ENCODE data around the gene CC2D1B. TPM values are rescaled to one million over a fixed set of nuclear protein-coding genes. Genes with fewer than 3 reads are reported as not detected.

Gene CC2D1B
- total and polyA plus RNA-seq, 7 experiments from 2014 or later, result 5.2 to 91.2 (median 55.4) TPM

GRCh38 chr1:52334906-52335528 lies 31.0 kb downstream of the CC2D1B start:
- DNase-seq, result no peak
- CTCF ChIA-PET, result no interaction called here
- Histone ChIP-seq H3K9me3 (ENCODE audit: control insufficient read depth in 2 of 3, low read length in 3 of 3) (no peaks in the 10 kb centered on the region), H3K4me1 (ENCODE audit: control insufficient read depth in 2 of 2, insufficient read depth in 2 of 2, low read length in 2 of 2) (no peaks in the 10 kb centered on the region), H3K27me3 (ENCODE audit: control insufficient read depth in 2 of 2, insufficient read depth in 2 of 2, low read length in 2 of 2) (no peaks in the 10 kb centered on the region), H3K4me3 (ENCODE audit: low read length) (no peak overlapping the region), H3K27ac (ENCODE audit: low read depth, low read length) (no peak overlapping the region), H3K36me3 (ENCODE audit: control insufficient read depth in 2 of 3, insufficient read depth in 3 of 3, low read length in 3 of 3) (no peaks in the 10 kb centered on the region)
- H3K4me1 Mint-ChIP-seq, result peaks cover 0 to 9% (median 0%) of the 10 kb centered on the region in 7 donors
- POLR2A ChIA-PET, result no interaction called here
- no peak overlapping the region for H3K27ac Mint-ChIP-seq
- peaks cover 0 to 2% (median 0%) of the 10 kb centered on the region in 11 donors for H3K9me3 Mint-ChIP-seq
- H3K27me3 Mint-ChIP-seq, result no peaks in the 10 kb centered on the region
- no peak for ATAC-seq
- intact Hi-C loops (cut with micrococcal nuclease), result no loop called here
- peaks cover 2 to 31% (median 16%) of the 10 kb centered on the region in 5 donors for H3K36me3 Mint-ChIP-seq
- no peak overlapping the region for H3K4me3 Mint-ChIP-seq

GRCh38 chr1:52332411-52332810 lies 33.6 kb downstream of the CC2D1B start:
- peaks cover 4 to 20% (median 5%) of the 10 kb centered on the region in 5 donors for H3K36me3 Mint-ChIP-seq
- H3K27me3 ChIP-seq (ENCODE audit: control insufficient read depth in 2 of 2, insufficient read depth in 2 of 2, low read length in 2 of 2), result no peaks in the 10 kb centered on the region
- H3K9me3 Mint-ChIP-seq, result peaks cover 0 to 2% (median 0%) of the 10 kb centered on the region in 11 donors
- no peaks in the 10 kb centered on the region for H3K9me3 ChIP-seq (ENCODE audit: control insufficient read depth in 2 of 3, low read length in 3 of 3)
- H3K27me3 Mint-ChIP-seq, result no peaks in the 10 kb centered on the region
- H3K4me1 ChIP-seq (ENCODE audit: control insufficient read depth in 2 of 2, insufficient read depth in 2 of 2, low read length in 2 of 2), result no peaks in the 10 kb centered on the region
- no peak overlapping the region for H3K4me3 ChIP-seq (ENCODE audit: low read length)
- ATAC-seq (no peak), DNase-seq (no peak)
- peaks cover 0 to 13% (median 0%) of the 10 kb centered on the region in 7 donors for H3K4me1 Mint-ChIP-seq
- H3K4me3 Mint-ChIP-seq, result no peak overlapping the region
- ChIA-PET POLR2A (interaction anchor here (0.6 kb wide), 1 partner anchor 287 kb away, joined by 4 read pairs; no protein-coding TSS in a partner anchor), CTCF (no interaction called here)
- H3K27ac ChIP-seq (ENCODE audit: low read depth, low read length), result no peak overlapping the region
- H3K36me3 ChIP-seq (ENCODE audit: control insufficient read depth in 2 of 3, insufficient read depth in 3 of 3, low read length in 3 of 3), result no peaks in the 10 kb centered on the region
- no peak overlapping the region for H3K27ac Mint-ChIP-seq
- intact Hi-C loops (cut with micrococcal nuclease), result no loop called here

DNA sequence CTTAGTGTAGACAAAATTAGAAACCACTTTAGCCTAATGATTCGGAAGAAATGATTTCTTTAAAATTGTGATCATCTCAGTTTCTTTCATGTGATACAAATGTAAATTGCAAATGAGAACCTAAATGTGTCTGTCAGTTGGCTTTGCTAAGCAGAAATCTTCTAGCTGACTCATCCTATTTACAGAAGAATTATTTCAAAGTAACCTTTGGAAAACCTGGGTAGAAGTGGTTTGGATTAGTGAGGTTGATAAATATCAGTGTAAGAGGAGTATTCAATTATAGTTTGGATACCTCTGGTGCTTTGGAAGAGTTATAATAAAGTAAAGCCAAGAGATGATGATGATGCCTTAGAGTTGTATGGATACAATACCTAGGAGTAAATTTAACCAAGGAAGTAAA lies 37.4 kb downstream of the CC2D1B start:
- ChIA-PET CTCF (no interaction called here), POLR2A (interaction anchor here (0.5 kb wide), 1 partner anchor 221 kb away, joined by 3 read pairs; no protein-coding TSS in a partner anchor)
- Mint-ChIP-seq H3K9me3 (peaks cover 0 to 2% (median 0%) of the 10 kb centered on the region in 11 donors), H3K36me3 (peaks cover 0 to 8% (median 2%) of the 10 kb centered on the region in 5 donors), H3K27ac (no peak overlapping the region), H3K4me3 (no peak overlapping the region), H3K27me3 (no peaks in the 10 kb centered on the region), H3K4me1 (peaks cover 0 to 13% (median 0%) of the 10 kb centered on the region in 7 donors)
- intact Hi-C loops (cut with micrococcal nuclease), result no loop called here
- Histone ChIP-seq H3K4me1 (ENCODE audit: control insufficient read depth in 2 of 2, insufficient read depth in 2 of 2, low read length in 2 of 2) (no peaks in the 10 kb centered on the region), H3K27me3 (ENCODE audit: control insufficient read depth in 2 of 2, insufficient read depth in 2 of 2, low read length in 2 of 2) (no peaks in the 10 kb centered on the region), H3K36me3 (ENCODE audit: control insufficient read depth in 2 of 3, insufficient read depth in 3 of 3, low read length in 3 of 3) (no peaks in the 10 kb centered on the region), H3K4me3 (ENCODE audit: low read length) (no peak overlapping the region), H3K9me3 (ENCODE audit: control insufficient read depth in 2 of 3, low read length in 3 of 3) (no peaks in the 10 kb centered on the region), H3K27ac (ENCODE audit: low read depth, low read length) (no peak overlapping the region)
- no peak for ATAC-seq
- no peak for DNase-seq

DNA sequence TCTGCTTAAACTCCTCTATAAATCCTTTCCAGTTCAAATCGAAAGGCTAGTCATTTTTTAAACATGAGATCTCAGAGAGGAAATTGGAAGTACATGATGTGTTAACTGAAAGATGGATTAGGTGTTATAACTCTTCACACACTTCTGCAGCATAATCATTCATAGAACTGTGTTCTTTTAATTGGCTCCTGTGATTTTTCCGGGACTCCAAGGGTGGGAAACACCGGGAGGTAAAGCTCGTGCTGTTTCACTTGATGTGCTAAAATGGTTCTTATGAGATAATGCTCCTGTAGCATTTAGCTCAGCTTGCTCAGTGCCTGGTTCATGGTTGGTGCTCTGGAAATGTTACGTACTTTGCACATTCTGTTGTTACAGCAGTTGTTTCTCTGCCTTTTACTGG lies 40.2 kb downstream of the CC2D1B start:
- Mint-ChIP-seq H3K27me3 (no peaks in the 10 kb centered on the region), H3K36me3 (peaks cover 0 to 5% (median 2%) of the 10 kb centered on the region in 5 donors), H3K27ac (no peak overlapping the region), H3K9me3 (peaks cover 0 to 2% (median 0%) of the 10 kb centered on the region in 11 donors), H3K4me3 (no peak overlapping the region), H3K4me1 (peaks cover 0 to 11% (median 0%) of the 10 kb centered on the region in 7 donors)
- H3K4me1 ChIP-seq (ENCODE audit: control insufficient read depth in 2 of 2, insufficient read depth in 2 of 2, low read length in 2 of 2), result no peaks in the 10 kb centered on the region
- H3K36me3 ChIP-seq (ENCODE audit: control insufficient read depth in 2 of 3, insufficient read depth in 3 of 3, low read length in 3 of 3), result no peaks in the 10 kb centered on the region
- POLR2A ChIA-PET, result no interaction called here
- H3K4me3 ChIP-seq (ENCODE audit: low read length), result no peak overlapping the region
- H3K27me3 ChIP-seq (ENCODE audit: control insufficient read depth in 2 of 2, insufficient read depth in 2 of 2, low read length in 2 of 2), result no peaks in the 10 kb centered on the region
- ATAC-seq (no peak), DNase-seq (no peak)
- intact Hi-C loops (cut with micrococcal nuclease), result no loop called here
- CTCF ChIA-PET, result no interaction called here
- no peaks in the 10 kb centered on the region for H3K9me3 ChIP-seq (ENCODE audit: control insufficient read depth in 2 of 3, low read length in 3 of 3)
- H3K27ac ChIP-seq (ENCODE audit: low read depth, low read length), result no peak overlapping the region

GRCh38 chr1:52323731-52324130 lies 42.3 kb downstream of the CC2D1B start:
- H3K9me3 Mint-ChIP-seq, result no peaks in the 10 kb centered on the region
- POLR2A ChIA-PET, result no interaction called here
- H3K4me3 Mint-ChIP-seq, result no peak overlapping the region
- H3K27me3 Mint-ChIP-seq, result no peaks in the 10 kb centered on the region
- CTCF ChIA-PET, result no interaction called here
- H3K4me1 Mint-ChIP-seq, result no peaks in the 10 kb centered on the region
- H3K36me3 ChIP-seq (ENCODE audit: control insufficient read depth in 2 of 3, insufficient read depth in 3 of 3, low read length in 3 of 3), result no peaks in the 10 kb centered on the region
- intact Hi-C loops (cut with micrococcal nuclease), result no loop called here
- peaks cover 0 to 5% (median 0%) of the 10 kb centered on the region in 5 donors for H3K36me3 Mint-ChIP-seq
- no peak overlapping the region for H3K4me3 ChIP-seq (ENCODE audit: low read length)
- H3K9me3 ChIP-seq (ENCODE audit: control insufficient read depth in 2 of 3, low read length in 3 of 3), result no peaks in the 10 kb centered on the region
- no peak for ATAC-seq
- H3K27ac ChIP-seq (ENCODE audit: low read depth, low read length), result no peak overlapping the region
- no peaks in the 10 kb centered on the region for H3K27me3 ChIP-seq (ENCODE audit: control insufficient read depth in 2 of 2, insufficient read depth in 2 of 2, low read length in 2 of 2)
- no peak overlapping the region for H3K27ac Mint-ChIP-seq
- no peaks in the 10 kb centered on the region for H3K4me1 ChIP-seq (ENCODE audit: control insufficient read depth in 2 of 2, insufficient read depth in 2 of 2, low read length in 2 of 2)
- DNase-seq, result no peak

DNA sequence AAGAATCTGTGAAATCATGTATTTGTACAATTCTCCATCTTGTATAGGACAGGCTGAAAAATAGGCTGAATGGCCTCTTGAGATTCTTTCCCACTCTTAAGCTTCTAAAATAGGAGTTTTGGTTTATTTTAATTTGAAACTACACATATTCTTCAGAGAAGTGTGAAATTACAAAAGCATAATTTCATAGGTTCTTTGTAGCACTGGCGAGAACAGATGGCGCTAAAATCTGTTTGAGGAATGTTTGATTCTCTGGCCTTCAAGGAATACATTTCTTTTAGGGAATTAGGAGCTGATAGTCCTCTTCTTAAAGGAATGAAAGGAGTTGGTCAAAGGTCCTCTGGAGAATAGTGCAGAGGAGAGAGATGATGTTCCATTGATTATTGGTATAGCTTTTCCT lies 44.9 kb downstream of the CC2D1B start:
- CTCF ChIA-PET, result interaction anchor here (0.5 kb wide), 1 partner anchor 365 kb away, joined by 4 read pairs; no protein-coding TSS in a partner anchor
- intact Hi-C loops (cut with micrococcal nuclease), result no loop called here
- H3K9me3 Mint-ChIP-seq, result no peaks in the 10 kb centered on the region
- no peaks in the 10 kb centered on the region for H3K27me3 Mint-ChIP-seq
- no peak overlapping the region for H3K27ac Mint-ChIP-seq
- H3K27ac ChIP-seq (ENCODE audit: low read depth, low read length), result no peak overlapping the region
- POLR2A ChIA-PET, result no interaction called here
- no peaks in the 10 kb centered on the region for H3K4me1 Mint-ChIP-seq
- no peaks in the 10 kb centered on the region for H3K36me3 ChIP-seq (ENCODE audit: control insufficient read depth in 2 of 3, insufficient read depth in 3 of 3, low read length in 3 of 3)
- no peaks in the 10 kb centered on the region for H3K4me1 ChIP-seq (ENCODE audit: control insufficient read depth in 2 of 2, insufficient read depth in 2 of 2, low read length in 2 of 2)
- no peaks in the 10 kb centered on the region for H3K9me3 ChIP-seq (ENCODE audit: control insufficient read depth in 2 of 3, low read length in 3 of 3)
- H3K27me3 ChIP-seq (ENCODE audit: control insufficient read depth in 2 of 2, insufficient read depth in 2 of 2, low read length in 2 of 2), result no peaks in the 10 kb centered on the region
- H3K4me3 Mint-ChIP-seq, result no peak overlapping the region
- ATAC-seq, result no peak
- H3K4me3 ChIP-seq (ENCODE audit: low read length), result no peak overlapping the region
- no peak for DNase-seq
- H3K36me3 Mint-ChIP-seq, result peaks cover 0 to 9% (median 0%) of the 10 kb centered on the region in 5 donors

Measured in naive thymus-derived CD4-positive, alpha-beta T cell (primary cell).